GM12878 (cell line): ENCODE measurements around the gene NAALADL1. TPM values are rescaled to one million over a fixed set of nuclear protein-coding genes. Genes with fewer than 3 reads are reported as not detected.

Experiments
- ATAC-seq: fragments of 200-7000 bp; cut with Tn5 transposase; 3 replicates; pipeline ENCODE4 v1.9.1; 2020; ENCODE audit warnings: mild to moderate bottlenecking, moderate library complexity
- BruUV-seq: library from RNA; stranded (reverse); fragments of 400-500 nt; replicated peaks from 2 replicates; lab custom pipeline; 2021; lab: Mats Ljungman, UMichigan
- CTCF ChIA-PET: fragments of 300-600 bp; sonication (Branson Sonifier 250); formaldehyde crosslinking; extraction: SDS; loops from one replicate; lab custom pipeline; 2021; ENCODE audit warnings: inconsistent platforms; lab: Yijun Ruan, JAX
- POLR2A ChIA-PET: fragments of 350-600 bp; formaldehyde crosslinking; extraction: SDS; loops from one replicate; lab custom pipeline; 2021; ENCODE audit warnings: inconsistent platforms; lab: Charles Lee
- RAD21 ChIA-PET: fragments of 300-600 bp; sonication (Branson Sonifier 250); formaldehyde crosslinking; loops from one replicate; lab custom pipeline; 2023; ENCODE audit warnings: antibody characterized with exemption; ENCODE audit not compliant: unreplicated experiment; lab: Charles Lee
- SMC1A ChIA-PET: fragments of 300-600 bp; sonication (Branson Sonifier 250); formaldehyde crosslinking; loops from one replicate; lab custom pipeline; 2023; ENCODE audit not compliant: unreplicated experiment, uncharacterized antibody; lab: Charles Lee
- DNase-seq: peaks from one replicate; pipeline ENCODE4 v3.0.0-alpha.2; 2011; ENCODE audit warnings: low read depth, low spot score
- FAIRE-seq: peaks from 3 replicates; lab custom pipeline; 2011; peaks lifted over from hg19 to GRCh38; lab: Jason Lieb, UNC
- H2AFZ ChIP-seq: 2 replicates; pipeline ENCODE4 v1.6.0; 2011; ENCODE audit warnings: low read depth, low read length, control low read depth; ENCODE audit not compliant: control insufficient read depth
- H3K27ac ChIP-seq: 2 replicates; pipeline ENCODE4 v1.5.1; 2011; ENCODE audit warnings: control low read depth; ENCODE audit not compliant: control insufficient read depth, insufficient read depth
- H3K27me3 ChIP-seq, 2 experiments: replicated peaks in 1 of 2; 2 replicates each; pipeline versions ENCODE4 v1.6.0 to v1.6.1; 2011; ENCODE audit warnings: low read length in 1 of 2; ENCODE audit not compliant: control insufficient read depth in 2 of 2, insufficient read depth in 2 of 2
- H3K36me3 ChIP-seq, 2 experiments: 2 replicates each; pipeline ENCODE4 v1.5.1; 2011; ENCODE audit warnings: low read length in 1 of 2; ENCODE audit not compliant: control insufficient read depth in 2 of 2, insufficient read depth in 2 of 2
- H3K4me1 ChIP-seq: 2 replicates; pipeline ENCODE4 v1.6.1; 2011; ENCODE audit warnings: mild to moderate bottlenecking, low read length, moderate library complexity, mixed read lengths; ENCODE audit not compliant: control insufficient read depth, insufficient read depth
- H3K4me2 ChIP-seq: 2 replicates; pipeline ENCODE4 v1.6.0; 2011; ENCODE audit warnings: control low read depth; ENCODE audit not compliant: control insufficient read depth, insufficient read depth
- H3K4me3 ChIP-seq: fragments of 200-600 bp; sonication (generic); 2 replicates; pipeline ENCODE4 v1.5.1; 2016
- H3K79me2 ChIP-seq: 2 replicates; pipeline ENCODE4 v1.6.0; 2011; ENCODE audit warnings: low read length; ENCODE audit not compliant: control insufficient read depth, insufficient read depth
- H3K9ac ChIP-seq: 2 replicates; pipeline ENCODE4 v1.8.0; 2011; ENCODE audit warnings: low read length, control low read depth, mixed read lengths; ENCODE audit not compliant: control insufficient read depth, insufficient read depth
- H3K9me3 ChIP-seq: replicated peaks from 3 replicates; pipeline ENCODE4 v1.5.1; 2011; ENCODE audit warnings: mild to moderate bottlenecking, low read length; ENCODE audit not compliant: control insufficient read depth, insufficient read depth
- H4K20me1 ChIP-seq: 2 replicates; pipeline ENCODE4 v1.6.0; 2011; ENCODE audit not compliant: control insufficient read depth, insufficient read depth
- CBFB ChIP-seq: IDR thresholded peaks from 2 replicates; pipeline ENCODE4 v1.6.1; 2016; ENCODE audit warnings: antibody characterized with exemption, low read depth
- CEBPB ChIP-seq, 2 experiments: fragments of 150-350 bp in 1 of 2; IDR thresholded peaks; 2 replicates each; pipeline ENCODE4 v1.6.1; 2012 to 2014; ENCODE audit warnings: low read depth in 2 of 2, low read length in 2 of 2, borderline replicate concordance in 1 of 2, inconsistent platforms in 1 of 2
- CHD4 ChIP-seq: fragments of 200-600 bp; sonication (generic); IDR thresholded peaks from 2 replicates; pipeline ENCODE4 v1.6.1; 2016; ENCODE audit warnings: mild to moderate bottlenecking
- EGR1 ChIP-seq, 2 experiments: IDR thresholded peaks; 1 replicate in 1 of 2; 2 replicates in 1 of 2; pipeline ENCODE4 v1.6.1; 2011 to 2012; ENCODE audit warnings: low read depth in 2 of 2, low read length in 2 of 2, borderline replicate concordance in 1 of 2, mild to moderate bottlenecking in 1 of 2, moderate library complexity in 1 of 2
- FOS ChIP-seq: IDR thresholded peaks from 3 replicates; pipeline ENCODE4 v1.6.1; 2011; ENCODE audit warnings: borderline replicate concordance; ENCODE audit not compliant: insufficient read length; ENCODE audit errors: extremely low read depth
- LARP7 ChIP-seq: fragments of 450-650 bp; IDR thresholded peaks from 2 replicates; pipeline ENCODE4 v1.6.1; 2017; ENCODE audit warnings: mild to moderate bottlenecking
- MEF2B ChIP-seq: fragments of 450-650 bp; IDR thresholded peaks from 2 replicates; pipeline ENCODE4 v1.6.1; 2018; ENCODE audit warnings: mild to moderate bottlenecking, moderate library complexity; ENCODE audit not compliant: partially characterized antibody, poor library complexity, severe bottlenecking
- MTA2 ChIP-seq: fragments of 450-650 bp; IDR thresholded peaks from 2 replicates; pipeline ENCODE4 v1.6.1; 2016; ENCODE audit warnings: low read depth, mild to moderate bottlenecking, moderate library complexity
- RBBP5 ChIP-seq: fragments of 200-600 bp; sonication (generic); conservative IDR thresholded peaks from 2 replicates; pipeline ENCODE4 v1.6.1; 2016
- RFX5 ChIP-seq: IDR thresholded peaks from 2 replicates; pipeline ENCODE4 v1.6.1; 2011; ENCODE audit warnings: low read depth, low read length, improper control_type of control experiment
- WGBS: methylation state at CpG from one replicate; pipeline ENCODE4 v1.1.6; 2016; ENCODE audit warnings: low lambda C conversion rate; ENCODE audit not compliant: insufficient replicate concordance, insufficient coverage; ENCODE audit errors: missing lambda C conversion rate; 5-methylcytosine and 5-hydroxymethylcytosine counted together
- in situ Hi-C: fragments of 300-500 bp; cut with MboI; formaldehyde crosslinking; loops from 9 replicates; pipeline ENCODE4 v1.14.3; 2018; ENCODE audit warnings: mixed read lengths
- intact Hi-C: fragments of 100-400 bp; cut with micrococcal nuclease; formaldehyde crosslinking; loops from one replicate; pipeline ENCODE4 v1.14.2; 2022; ENCODE audit not compliant: unreplicated experiment
- polyA plus RNA-seq, 11 experiments: library from polyadenylated mRNA; depleted of rRNA in 4 of 11; unstranded in 6 of 11; stranded (reverse) in 5 of 11; fragments of >200 nt; fragmentation: Nextera tagmentation in 4 of 11; fragmentation: Illumina TruSeq in 1 of 11; extraction: Ambion mirVana in 4 of 11; extraction: Trizol in 1 of 11; gene quantifications; 1 replicate in 1 of 11; 2 replicates in 10 of 11; pipeline versions ENCODE4 v1.2.1 to v1.2.3, GENCODE V29; 2011 to 2016; ENCODE audit warnings: inconsistent platforms in 2 of 11, missing spikeins in 2 of 11, low read depth in 1 of 11
- total RNA-seq, 4 experiments: library from RNA; depleted of rRNA in 3 of 4; stranded (reverse); fragments of >200 nt in 3 of 4; fragmentation: Illumina TruSeq in 1 of 4; extraction: Trizol in 1 of 4; gene quantifications; 2 replicates each; pipeline versions ENCODE4 v1.2.1 to v1.2.3, GENCODE V29; 2013 to 2021
- TF ChIP-seq, protein P1 (sequence below): fragments of 450-650 bp; IDR thresholded peaks from 2 replicates; pipeline ENCODE4 v1.6.1; 2017; ENCODE audit warnings: mild to moderate bottlenecking, low read depth, inconsistent platforms; ENCODE audit not compliant: poor library complexity, severe bottlenecking
- TF ChIP-seq, protein P2 (sequence below): fragments of 450-650 bp; IDR thresholded peaks from 2 replicates; pipeline ENCODE4 v1.6.1; 2017; ENCODE audit warnings: mild to moderate bottlenecking

NAALADL1 gene
- total and polyA plus RNA-seq, 10 of the 15 experiments (the other 5 are each of a cell fraction or from before 2014, with no cell fraction given): 0.77 to 5.5 (median 1.5) TPM

DNA sequence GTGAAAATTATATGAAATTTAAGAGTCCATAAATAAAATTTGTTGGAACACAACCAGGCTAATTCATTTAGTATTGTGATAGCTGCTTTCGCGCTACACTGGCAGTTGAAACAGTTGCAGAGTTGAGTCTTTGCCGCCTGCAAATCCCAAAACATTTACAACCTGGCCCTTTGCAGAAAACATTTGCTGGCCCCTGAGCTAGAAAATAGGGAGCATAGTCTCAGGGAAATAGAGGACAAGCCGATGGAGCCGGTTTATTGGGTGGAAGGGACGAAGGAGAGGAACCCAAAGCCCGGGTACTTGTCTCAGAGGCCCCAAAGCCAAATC is 17.9 kb downstream of the NAALADL1 start:
- in situ Hi-C loops: no loop called here
- 20% methylated on average over 7 of the region's 7 CpGs for WGBS
- intact Hi-C loops: loop anchor here (2.0 to 5.0 kb wide), 2 partner anchors 37 to 76 kb away; partner anchors contain the start of gene ZNHIT2
- Histone ChIP-seq H3K4me1 (peaks cover 17% of the 10 kb centered on the region), H3K36me3 (peaks cover 0 to 5% of the 10 kb centered on the region in 2 experiments; a peak in 3 of 4 replicates), H4K20me1 (no peaks in the 10 kb centered on the region), H3K4me2 (peak overlapping the region; percentile 76), H3K27me3 (no peaks in the 10 kb centered on the region), H3K9me3 (no peaks in the 10 kb centered on the region), H3K9ac (peak overlapping the region; percentile 61), H3K79me2 (peaks cover 5% of the 10 kb centered on the region), H3K4me3 (peak overlapping the region; percentile 81; the same call in 1 of the 2 replicates), H2AFZ (peak overlapping the region; percentile 88), H3K27ac (peak overlapping the region; percentile 85)
- SMC1A ChIA-PET: interaction anchor here (1.0 to 2.8 kb wide), 8 partner anchors 8 to 71 kb away, joined by 3 to 10 read pairs (median 4); partner anchors contain the start of genes CDCA5, SNX15 and TM7SF2
- ATAC-seq: no peak
- BruUV-seq: no TSS peak
- DNase-seq: no peak
- POLR2A ChIA-PET: interaction anchor here (0.6 to 2.6 kb wide), 13 partner anchors 12 to 82 kb away, joined by 3 to 12 read pairs (median 4); partner anchors contain the start of genes ARL2, FAU, MRPL49 and SNX15
- RAD21 ChIA-PET: interaction anchor here (0.8 to 2.6 kb wide), 9 partner anchors 11 to 82 kb away, joined by 3 to 8 read pairs (median 3); partner anchors contain the start of genes ARL2, FAU, MRPL49 and SNX15
- CTCF ChIA-PET: interaction anchor here (0.5 to 3.3 kb wide), 13 partner anchors 12 to 382 kb away, joined by 3 to 9 read pairs (median 4); partner anchors contain the start of genes ARL2, FAU, MRPL49 and NEAT1
- FAIRE-seq: no peak
- TF ChIP-seq FOS: no peak
- TF ChIP-seq RFX5: no peak
- TF ChIP-seq LARP7: peak; percentile 8; the same call in 1 of the 2 replicates
- TF ChIP-seq CEBPB (IDR thresholded peaks at IDR 0.05; ENCODE audit: borderline replicate concordance in 1 of 2, low read depth in 2 of 2, low read length in 2 of 2): no peak
- TF ChIP-seq, protein P1, sequence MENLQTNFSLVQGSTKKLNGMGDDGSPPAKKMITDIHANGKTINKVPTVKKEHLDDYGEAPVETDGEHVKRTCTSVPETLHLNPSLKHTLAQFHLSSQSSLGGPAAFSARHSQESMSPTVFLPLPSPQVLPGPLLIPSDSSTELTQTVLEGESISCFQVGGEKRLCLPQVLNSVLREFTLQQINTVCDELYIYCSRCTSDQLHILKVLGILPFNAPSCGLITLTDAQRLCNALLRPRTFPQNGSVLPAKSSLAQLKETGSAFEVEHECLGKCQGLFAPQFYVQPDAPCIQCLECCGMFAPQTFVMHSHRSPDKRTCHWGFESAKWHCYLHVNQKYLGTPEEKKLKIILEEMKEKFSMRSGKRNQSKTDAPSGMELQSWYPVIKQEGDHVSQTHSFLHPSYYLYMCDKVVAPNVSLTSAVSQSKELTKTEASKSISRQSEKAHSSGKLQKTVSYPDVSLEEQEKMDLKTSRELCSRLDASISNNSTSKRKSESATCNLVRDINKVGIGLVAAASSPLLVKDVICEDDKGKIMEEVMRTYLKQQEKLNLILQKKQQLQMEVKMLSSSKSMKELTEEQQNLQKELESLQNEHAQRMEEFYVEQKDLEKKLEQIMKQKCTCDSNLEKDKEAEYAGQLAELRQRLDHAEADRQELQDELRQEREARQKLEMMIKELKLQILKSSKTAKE: peak; percentile 16
- no peak for TF ChIP-seq CBFB
- no peak for TF ChIP-seq CHD4
- no peak for TF ChIP-seq MEF2B
- TF ChIP-seq MTA2: peak; percentile 25; the same call in 1 of the 2 replicates
- no peak for TF ChIP-seq RBBP5
- TF ChIP-seq EGR1 (IDR thresholded peaks at IDR 0.05; ENCODE audit: borderline replicate concordance in 1 of 2, low read depth in 2 of 2, low read length in 2 of 2): no peak
- TF ChIP-seq, protein P2, sequence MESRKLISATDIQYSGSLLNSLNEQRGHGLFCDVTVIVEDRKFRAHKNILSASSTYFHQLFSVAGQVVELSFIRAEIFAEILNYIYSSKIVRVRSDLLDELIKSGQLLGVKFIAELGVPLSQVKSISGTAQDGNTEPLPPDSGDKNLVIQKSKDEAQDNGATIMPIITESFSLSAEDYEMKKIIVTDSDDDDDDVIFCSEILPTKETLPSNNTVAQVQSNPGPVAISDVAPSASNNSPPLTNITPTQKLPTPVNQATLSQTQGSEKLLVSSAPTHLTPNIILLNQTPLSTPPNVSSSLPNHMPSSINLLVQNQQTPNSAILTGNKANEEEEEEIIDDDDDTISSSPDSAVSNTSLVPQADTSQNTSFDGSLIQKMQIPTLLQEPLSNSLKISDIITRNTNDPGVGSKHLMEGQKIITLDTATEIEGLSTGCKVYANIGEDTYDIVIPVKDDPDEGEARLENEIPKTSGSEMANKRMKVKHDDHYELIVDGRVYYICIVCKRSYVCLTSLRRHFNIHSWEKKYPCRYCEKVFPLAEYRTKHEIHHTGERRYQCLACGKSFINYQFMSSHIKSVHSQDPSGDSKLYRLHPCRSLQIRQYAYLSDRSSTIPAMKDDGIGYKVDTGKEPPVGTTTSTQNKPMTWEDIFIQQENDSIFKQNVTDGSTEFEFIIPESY: no peak
